CD14-positive monocyte (primary cell): ENCODE measurements around the gene ERCC5. TPM values are rescaled to one million over a fixed set of nuclear protein-coding genes. Genes with fewer than 3 reads are reported as not detected.

Source experiments
- DNase-seq, 3 donors: peaks; one replicate each; pipeline ENCODE4 v3.0.0-alpha.2; 2011 to 2022
- H2AFZ ChIP-seq: 2 replicates; pipeline ENCODE4 v1.6.0; 2012; ENCODE audit warnings: mild to moderate bottlenecking, low read depth, low read length, inconsistent platforms; ENCODE audit not compliant: insufficient read depth, poor library complexity, severe bottlenecking
- H3K27ac ChIP-seq, 2 donors: 1 replicate in 1 of 2; 2 replicates in 1 of 2; pipeline ENCODE4 v1.5.1; 2012 to 2013; ENCODE audit warnings: low read length in 2 of 2, control low read depth in 1 of 2, inconsistent platforms in 1 of 2, low read depth in 1 of 2, mild to moderate bottlenecking in 1 of 2
- H3K27me3 ChIP-seq, 2 donors: one replicate each; pipeline versions ENCODE4 v1.6.0 to v1.6.1; 2011 to 2013; ENCODE audit warnings: low read length in 2 of 2; ENCODE audit not compliant: control insufficient read depth in 2 of 2, insufficient read depth in 2 of 2
- H3K36me3 ChIP-seq, 2 donors: replicated peaks in 1 of 2; 1 replicate in 1 of 2; 2 replicates in 1 of 2; pipeline versions ENCODE4 v1.5.1 to v1.6.1; 2012 to 2013; ENCODE audit warnings: low read length in 2 of 2, control low read depth in 1 of 2, inconsistent platforms in 1 of 2, mild to moderate bottlenecking in 1 of 2; ENCODE audit not compliant: insufficient read depth in 2 of 2, control insufficient read depth in 1 of 2
- H3K4me1 ChIP-seq, 2 donors: 1 replicate in 1 of 2; 2 replicates in 1 of 2; pipeline versions ENCODE4 v1.5.1 to v1.6.1; 2012 to 2013; ENCODE audit warnings: low read length in 2 of 2, control low read depth in 1 of 2, inconsistent platforms in 1 of 2, mild to moderate bottlenecking in 1 of 2, moderate library complexity in 1 of 2; ENCODE audit not compliant: insufficient read depth in 2 of 2, control insufficient read depth in 1 of 2
- H3K4me2 ChIP-seq: replicated peaks from 2 replicates; pipeline ENCODE3; 2012; ENCODE audit warnings: low read length, moderate library complexity, mild to moderate bottlenecking; ENCODE audit not compliant: poor library complexity, severe bottlenecking; ENCODE audit errors: extremely low read depth
- H3K4me3 ChIP-seq, 3 experiments: fragments of 200-600 bp in 1 of 3; sonication (generic) in 1 of 3; replicated peaks in 1 of 3; 1 replicate in 2 of 3; 2 replicates in 1 of 3; pipeline ENCODE4 v1.5.1; 2011 to 2013; ENCODE audit warnings: low read length in 3 of 3, mild to moderate bottlenecking in 3 of 3, control low read depth in 2 of 3, low read depth in 2 of 3, inconsistent platforms in 1 of 3, moderate library complexity in 1 of 3
- H3K79me2 ChIP-seq: 2 replicates; pipeline ENCODE4 v1.6.0; 2012; ENCODE audit warnings: mild to moderate bottlenecking, control low read depth, inconsistent platforms, low read length, moderate library complexity; ENCODE audit not compliant: insufficient read depth
- H3K9ac ChIP-seq: 2 replicates; pipeline ENCODE4 v1.6.0; 2017; ENCODE audit warnings: low read length, mild to moderate bottlenecking; ENCODE audit not compliant: insufficient read depth, poor library complexity, severe bottlenecking
- H3K9me3 ChIP-seq, 2 donors: replicated peaks in 1 of 2; 1 replicate in 1 of 2; 2 replicates in 1 of 2; pipeline versions ENCODE4 v1.5.1 to v1.6.1; 2012 to 2013; ENCODE audit warnings: low read length in 2 of 2, control low read depth in 1 of 2; ENCODE audit not compliant: control insufficient read depth in 1 of 2, insufficient read depth in 1 of 2
- H4K20me1 ChIP-seq: 2 replicates; pipeline ENCODE4 v1.6.0; 2012; ENCODE audit warnings: mild to moderate bottlenecking, low read length, control low read depth, moderate library complexity; ENCODE audit not compliant: insufficient read depth
- H3K27ac Mint-ChIP-seq, 7 donors: one replicate each; pipeline ENCODE4 v1.8.0; 2020; ENCODE audit warnings: mild to moderate bottlenecking in 7 of 7, mixed read lengths in 7 of 7, moderate library complexity in 6 of 7, inconsistent platforms in 2 of 7
- H3K27me3 Mint-ChIP-seq, 3 donors: one replicate each; pipeline ENCODE4 v1.8.0; 2021 to 2022; ENCODE audit warnings: low read depth in 3 of 3, mild to moderate bottlenecking in 3 of 3, mixed read lengths in 3 of 3, moderate library complexity in 3 of 3, inconsistent platforms in 1 of 3
- H3K36me3 Mint-ChIP-seq, 2 donors: one replicate each; pipeline ENCODE4 v1.8.0; 2020; ENCODE audit warnings: mixed read lengths in 2 of 2, inconsistent platforms in 1 of 2, mild to moderate bottlenecking in 1 of 2
- H3K4me1 Mint-ChIP-seq: one replicate; pipeline ENCODE4 v1.8.0; 2020; ENCODE audit warnings: mild to moderate bottlenecking, mixed read lengths
- H3K4me3 Mint-ChIP-seq, 2 donors: one replicate each; pipeline ENCODE4 v1.8.0; 2020; ENCODE audit warnings: mild to moderate bottlenecking in 2 of 2, mixed read lengths in 2 of 2, moderate library complexity in 1 of 2
- H3K9me3 Mint-ChIP-seq, 7 donors: one replicate each; pipeline ENCODE4 v1.8.0; 2020 to 2022; ENCODE audit warnings: mixed read lengths in 7 of 7, mild to moderate bottlenecking in 6 of 7, moderate library complexity in 6 of 7, inconsistent platforms in 2 of 7
- WGBS: methylation state at CpG from one replicate; pipeline ENCODE4 v1.1.5; 2013; ENCODE audit warnings: missing lambda C conversion rate; ENCODE audit not compliant: insufficient coverage; 5-methylcytosine and 5-hydroxymethylcytosine counted together
- intact Hi-C, 2 donors: fragments of 100-400 bp; cut with micrococcal nuclease; formaldehyde crosslinking; loops; one replicate each; pipeline versions ENCODE4 v1.15.0 to v1.15.1; 2023
- polyA plus RNA-seq, 3 donors: library from polyadenylated mRNA; depleted of rRNA in 1 of 3; unstranded in 2 of 3; stranded (reverse) in 1 of 3; fragments of 300-500 nt in 2 of 3; fragments of >200 nt in 1 of 3; fragmentation: Illumina TruSeq in 2 of 3; gene quantifications; 1 replicate in 2 of 3; 2 replicates in 1 of 3; pipeline ENCODE4 v1.2.3, GENCODE V29; 2012 to 2021
- TF ChIP-seq, protein P1 (sequence below): fragments of 200-600 bp; IDR thresholded peaks from one replicate; pipeline ENCODE4 v1.8.0; 2022; ENCODE audit warnings: antibody characterized with exemption, mild to moderate bottlenecking

Gene ERCC5
- polyA plus RNA-seq, 3 donors = 15.2 to 34.2 (median 22.1) TPM

- TF ChIP-seq, protein P1, sequence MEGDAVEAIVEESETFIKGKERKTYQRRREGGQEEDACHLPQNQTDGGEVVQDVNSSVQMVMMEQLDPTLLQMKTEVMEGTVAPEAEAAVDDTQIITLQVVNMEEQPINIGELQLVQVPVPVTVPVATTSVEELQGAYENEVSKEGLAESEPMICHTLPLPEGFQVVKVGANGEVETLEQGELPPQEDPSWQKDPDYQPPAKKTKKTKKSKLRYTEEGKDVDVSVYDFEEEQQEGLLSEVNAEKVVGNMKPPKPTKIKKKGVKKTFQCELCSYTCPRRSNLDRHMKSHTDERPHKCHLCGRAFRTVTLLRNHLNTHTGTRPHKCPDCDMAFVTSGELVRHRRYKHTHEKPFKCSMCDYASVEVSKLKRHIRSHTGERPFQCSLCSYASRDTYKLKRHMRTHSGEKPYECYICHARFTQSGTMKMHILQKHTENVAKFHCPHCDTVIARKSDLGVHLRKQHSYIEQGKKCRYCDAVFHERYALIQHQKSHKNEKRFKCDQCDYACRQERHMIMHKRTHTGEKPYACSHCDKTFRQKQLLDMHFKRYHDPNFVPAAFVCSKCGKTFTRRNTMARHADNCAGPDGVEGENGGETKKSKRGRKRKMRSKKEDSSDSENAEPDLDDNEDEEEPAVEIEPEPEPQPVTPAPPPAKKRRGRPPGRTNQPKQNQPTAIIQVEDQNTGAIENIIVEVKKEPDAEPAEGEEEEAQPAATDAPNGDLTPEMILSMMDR = no peak
- Mint-ChIP-seq H3K27me3 (peaks cover 2% of the 10 kb centered on the region in 3 donors), H3K4me1 (no peaks in the 10 kb centered on the region), H3K27ac (no peak overlapping the region), H3K9me3 (no peaks in the 10 kb centered on the region), H3K36me3 (no peaks in the 10 kb centered on the region), H3K4me3 (no peak overlapping the region)
- no peaks in the 10 kb centered on the region for H3K9me3 ChIP-seq
- no peaks in the 10 kb centered on the region for H3K27me3 ChIP-seq
- H3K4me3 ChIP-seq = no peak overlapping the region
- no peak overlapping the region for H3K4me2 ChIP-seq
- no peak overlapping the region for H3K9ac ChIP-seq
- no peak for DNase-seq
- no peak overlapping the region for H3K27ac ChIP-seq
- H3K79me2 ChIP-seq = no peaks in the 10 kb centered on the region
- no peaks in the 10 kb centered on the region for H4K20me1 ChIP-seq
- H2AFZ ChIP-seq = no peak overlapping the region
- intact Hi-C loops = no loop called here
- no peaks in the 10 kb centered on the region for H3K36me3 ChIP-seq
- 100% methylated on average over 1 of the region's 4 CpGs for WGBS
- H3K4me1 ChIP-seq = no peaks in the 10 kb centered on the region
Observed at GRCh38 chr13:102907886-102908515, 62.2 kb downstream of the ERCC5 start.

DNA sequence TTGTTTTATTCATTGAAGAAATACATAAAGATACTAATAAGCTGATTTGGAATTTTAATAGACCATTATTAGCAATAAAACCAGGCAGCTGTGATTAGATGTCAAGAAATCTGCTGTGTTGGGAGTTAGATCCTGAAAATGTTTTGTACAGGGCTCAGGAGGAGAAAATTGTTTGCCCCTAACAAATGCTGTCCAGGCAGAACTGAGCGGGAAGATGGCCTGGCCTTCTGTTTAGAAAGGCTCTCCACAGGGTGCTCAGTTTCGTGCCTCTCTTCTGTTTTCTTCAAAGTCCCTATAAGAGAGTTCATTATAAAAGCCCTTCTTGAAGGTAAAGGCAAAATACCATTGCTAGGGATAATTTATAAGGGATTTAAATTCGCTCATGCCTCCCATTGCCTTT is 64.1 kb downstream of the ERCC5 start:
- Histone ChIP-seq H3K27ac (no peak overlapping the region), H3K9ac (no peak overlapping the region), H3K4me2 (no peak overlapping the region), H3K4me3 (no peak overlapping the region), H3K4me1 (no peaks in the 10 kb centered on the region), H3K79me2 (no peaks in the 10 kb centered on the region), H2AFZ (no peak overlapping the region), H3K27me3 (no peaks in the 10 kb centered on the region), H4K20me1 (no peaks in the 10 kb centered on the region), H3K36me3 (no peaks in the 10 kb centered on the region), H3K9me3 (no peaks in the 10 kb centered on the region)
- Mint-ChIP-seq H3K4me1 (no peaks in the 10 kb centered on the region), H3K27me3 (peaks cover 0 to 2% (median 2%) of the 10 kb centered on the region in 3 donors), H3K4me3 (no peak overlapping the region), H3K36me3 (no peaks in the 10 kb centered on the region), H3K9me3 (no peaks in the 10 kb centered on the region), H3K27ac (no peak overlapping the region)
- DNase-seq = no peak
- WGBS = 80% methylated on average over 2 of the region's 3 CpGs
- intact Hi-C loops = no loop called here
- TF ChIP-seq, protein P1 = no peak
